Panc1 (cell line): ENCODE measurements around the gene CCR9. TPM values are rescaled to one million over a fixed set of nuclear protein-coding genes. Genes with fewer than 3 reads are reported as not detected.

ENCODE experiments used
- ATAC-seq: fragments of 200-7000 bp; cut with Tn5 transposase; 2 replicates; pipeline ENCODE4 v1.9.1; 2020; ENCODE audit warnings: mild to moderate bottlenecking, moderate library complexity
- BruUV-seq: library from RNA; stranded (reverse); fragments of 400-500 nt; replicated peaks from 2 replicates; lab custom pipeline; 2021; lab: Mats Ljungman, UMichigan
- CTCF ChIA-PET: fragments of 300-600 bp; sonication (Branson Sonifier 250); formaldehyde crosslinking; loops from one replicate; lab custom pipeline; 2022; ENCODE audit warnings: antibody characterized with exemption; lab: Charles Lee
- POLR2A ChIA-PET: fragments of 300-600 bp; sonication (Branson Sonifier 250); formaldehyde crosslinking; loops from one replicate; lab custom pipeline; 2022; ENCODE audit warnings: antibody characterized with exemption; lab: Charles Lee
- DNase-seq: peaks from one replicate; pipeline ENCODE4 v3.0.0-alpha.2; 2010; ENCODE audit warnings: low read depth, low spot score
- H3K27ac ChIP-seq: 2 replicates; pipeline ENCODE4 v1.5.1; 2011; ENCODE audit warnings: mild to moderate bottlenecking, low read length, inconsistent platforms
- H3K27me3 ChIP-seq: fragments of 200-500 bp; sonication (Bioruptor generic); 2 replicates; pipeline ENCODE4 v1.6.0; 2014; ENCODE audit warnings: low read length, inconsistent platforms; ENCODE audit not compliant: control insufficient read depth, insufficient read depth
- H3K36me3 ChIP-seq: fragments of 200-500 bp; sonication (Bioruptor generic); 2 replicates; pipeline ENCODE4 v1.5.1; 2014; ENCODE audit warnings: inconsistent platforms, mild to moderate bottlenecking, low read length, moderate library complexity; ENCODE audit not compliant: control insufficient read depth, insufficient read depth
- H3K4me1 ChIP-seq: 2 replicates; pipeline ENCODE4 v1.5.1; 2011; ENCODE audit warnings: inconsistent platforms, mild to moderate bottlenecking, low read length, moderate library complexity; ENCODE audit not compliant: control insufficient read depth, insufficient read depth
- H3K4me3 ChIP-seq, 2 experiments: 2 replicates each; pipeline ENCODE4 v1.5.1; 2011 to 2012; ENCODE audit warnings: low read depth in 2 of 2, low read length in 2 of 2, mild to moderate bottlenecking in 2 of 2, inconsistent platforms in 1 of 2, moderate library complexity in 1 of 2
- H3K9me3 ChIP-seq: fragments of 200-500 bp; sonication (Bioruptor generic); 2 replicates; pipeline ENCODE4 v1.5.1; 2014; ENCODE audit warnings: low read depth, mild to moderate bottlenecking, inconsistent platforms, low read length, moderate library complexity; ENCODE audit not compliant: control insufficient read depth, insufficient read depth
- POLR2AphosphoS5 ChIP-seq: IDR thresholded peaks from 2 replicates; pipeline ENCODE4 v1.6.1; 2012; ENCODE audit warnings: mild to moderate bottlenecking, low read depth, low read length, moderate library complexity
- SIN3A ChIP-seq: IDR thresholded peaks from 2 replicates; pipeline ENCODE4 v1.6.1; 2012; ENCODE audit warnings: low read depth, mild to moderate bottlenecking, low read length, moderate library complexity, borderline replicate concordance; ENCODE audit not compliant: insufficient read depth
- TCF7L2 ChIP-seq: IDR thresholded peaks from 2 replicates; pipeline ENCODE4 v1.6.1; 2011; ENCODE audit warnings: mild to moderate bottlenecking, low read depth, low read length, inconsistent platforms
- in situ Hi-C: cut with HindIII; loops from 2 replicates; pipeline ENCODE4 v1.10.0; 2016; ENCODE audit warnings: low sequenced_read_pairs, low pct_unique_long_range_greater_than_20kb
- intact Hi-C: fragments of 100-400 bp; cut with micrococcal nuclease; formaldehyde crosslinking; loops from one replicate; pipeline ENCODE4 v1.10.0; 2022; ENCODE audit not compliant: unreplicated experiment
- total RNA-seq: library from RNA; stranded (reverse); gene quantifications from one replicate; pipeline ENCODE4 v1.2.1, GENCODE V29; 2021; ENCODE audit not compliant: unreplicated experiment
- TF ChIP-seq, protein P1 (sequence below), 2 experiments: IDR thresholded peaks; 2 replicates each; pipeline ENCODE4 v1.6.1; 2011 to 2012; ENCODE audit warnings: low read depth in 2 of 2, control low read depth in 1 of 2, low read length in 1 of 2, mild to moderate bottlenecking in 1 of 2, moderate library complexity in 1 of 2; ENCODE audit not compliant: insufficient read depth in 1 of 2
- TF ChIP-seq, protein P2 (sequence below): fragments of 450-650 bp; IDR thresholded peaks from 2 replicates; pipeline ENCODE4 v1.5.1; 2017; ENCODE audit warnings: mild to moderate bottlenecking

The CCR9 gene
- total RNA-seq, 1 experiment from 2014 or later: not detected

DNA sequence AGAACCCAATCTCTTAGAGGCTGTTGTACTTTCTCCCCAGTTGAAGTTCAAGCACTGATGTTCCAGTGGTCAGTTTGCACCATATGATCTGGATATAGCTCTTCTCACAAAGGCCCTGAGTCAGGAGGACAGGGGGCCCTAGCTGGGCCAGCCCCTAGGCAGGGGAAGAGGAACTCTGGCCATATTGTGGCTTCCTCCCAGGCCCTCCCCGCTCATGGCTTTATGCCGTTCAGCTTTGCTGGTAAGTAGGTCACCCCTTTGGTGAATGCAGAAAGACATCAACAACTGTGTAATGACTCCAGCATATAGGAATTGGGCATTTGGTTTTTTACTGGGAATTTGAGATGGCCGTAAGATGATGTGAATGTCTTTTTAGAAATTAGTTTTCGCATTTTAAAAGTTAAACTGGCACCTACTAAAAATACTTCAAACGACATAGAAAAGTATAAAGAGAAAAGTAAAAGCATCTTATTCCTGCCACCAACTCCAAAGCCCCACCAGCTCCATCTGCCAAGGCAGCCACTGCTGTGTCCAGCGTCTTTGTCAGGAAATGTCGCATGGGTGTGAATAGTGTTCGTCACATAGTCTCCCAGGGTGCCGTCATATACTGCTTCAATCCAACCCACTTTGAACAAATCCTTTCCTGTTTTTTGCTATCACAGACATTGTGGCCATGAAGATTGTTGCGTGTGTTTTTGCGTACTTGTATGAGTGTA is 25.3 kb downstream of the CCR9 start:
- Histone ChIP-seq H3K36me3 (no peaks in the 10 kb centered on the region), H3K27ac (no peak overlapping the region), H3K9me3 (no peaks in the 10 kb centered on the region), H3K27me3 (no peaks in the 10 kb centered on the region), H3K4me3 (no peak overlapping the region), H3K4me1 (no peaks in the 10 kb centered on the region)
- ATAC-seq (no peak), DNase-seq (no peak)
- intact Hi-C loops (no loop called here), in situ Hi-C loops (no loop called here)
- BruUV-seq: no TSS peak
- CTCF ChIA-PET: no interaction called here
- POLR2A ChIA-PET: no interaction called here
- TF ChIP-seq SIN3A (no peak), POLR2AphosphoS5 (no peak), TCF7L2 (no peak)
- TF ChIP-seq, protein P1, sequence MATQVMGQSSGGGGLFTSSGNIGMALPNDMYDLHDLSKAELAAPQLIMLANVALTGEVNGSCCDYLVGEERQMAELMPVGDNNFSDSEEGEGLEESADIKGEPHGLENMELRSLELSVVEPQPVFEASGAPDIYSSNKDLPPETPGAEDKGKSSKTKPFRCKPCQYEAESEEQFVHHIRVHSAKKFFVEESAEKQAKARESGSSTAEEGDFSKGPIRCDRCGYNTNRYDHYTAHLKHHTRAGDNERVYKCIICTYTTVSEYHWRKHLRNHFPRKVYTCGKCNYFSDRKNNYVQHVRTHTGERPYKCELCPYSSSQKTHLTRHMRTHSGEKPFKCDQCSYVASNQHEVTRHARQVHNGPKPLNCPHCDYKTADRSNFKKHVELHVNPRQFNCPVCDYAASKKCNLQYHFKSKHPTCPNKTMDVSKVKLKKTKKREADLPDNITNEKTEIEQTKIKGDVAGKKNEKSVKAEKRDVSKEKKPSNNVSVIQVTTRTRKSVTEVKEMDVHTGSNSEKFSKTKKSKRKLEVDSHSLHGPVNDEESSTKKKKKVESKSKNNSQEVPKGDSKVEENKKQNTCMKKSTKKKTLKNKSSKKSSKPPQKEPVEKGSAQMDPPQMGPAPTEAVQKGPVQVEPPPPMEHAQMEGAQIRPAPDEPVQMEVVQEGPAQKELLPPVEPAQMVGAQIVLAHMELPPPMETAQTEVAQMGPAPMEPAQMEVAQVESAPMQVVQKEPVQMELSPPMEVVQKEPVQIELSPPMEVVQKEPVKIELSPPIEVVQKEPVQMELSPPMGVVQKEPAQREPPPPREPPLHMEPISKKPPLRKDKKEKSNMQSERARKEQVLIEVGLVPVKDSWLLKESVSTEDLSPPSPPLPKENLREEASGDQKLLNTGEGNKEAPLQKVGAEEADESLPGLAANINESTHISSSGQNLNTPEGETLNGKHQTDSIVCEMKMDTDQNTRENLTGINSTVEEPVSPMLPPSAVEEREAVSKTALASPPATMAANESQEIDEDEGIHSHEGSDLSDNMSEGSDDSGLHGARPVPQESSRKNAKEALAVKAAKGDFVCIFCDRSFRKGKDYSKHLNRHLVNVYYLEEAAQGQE (IDR thresholded peaks at IDR 0.05; ENCODE audit: insufficient read depth in 1 of 2, low read depth in 2 of 2, low read length in 1 of 2): no peak
- TF ChIP-seq, protein P2, sequence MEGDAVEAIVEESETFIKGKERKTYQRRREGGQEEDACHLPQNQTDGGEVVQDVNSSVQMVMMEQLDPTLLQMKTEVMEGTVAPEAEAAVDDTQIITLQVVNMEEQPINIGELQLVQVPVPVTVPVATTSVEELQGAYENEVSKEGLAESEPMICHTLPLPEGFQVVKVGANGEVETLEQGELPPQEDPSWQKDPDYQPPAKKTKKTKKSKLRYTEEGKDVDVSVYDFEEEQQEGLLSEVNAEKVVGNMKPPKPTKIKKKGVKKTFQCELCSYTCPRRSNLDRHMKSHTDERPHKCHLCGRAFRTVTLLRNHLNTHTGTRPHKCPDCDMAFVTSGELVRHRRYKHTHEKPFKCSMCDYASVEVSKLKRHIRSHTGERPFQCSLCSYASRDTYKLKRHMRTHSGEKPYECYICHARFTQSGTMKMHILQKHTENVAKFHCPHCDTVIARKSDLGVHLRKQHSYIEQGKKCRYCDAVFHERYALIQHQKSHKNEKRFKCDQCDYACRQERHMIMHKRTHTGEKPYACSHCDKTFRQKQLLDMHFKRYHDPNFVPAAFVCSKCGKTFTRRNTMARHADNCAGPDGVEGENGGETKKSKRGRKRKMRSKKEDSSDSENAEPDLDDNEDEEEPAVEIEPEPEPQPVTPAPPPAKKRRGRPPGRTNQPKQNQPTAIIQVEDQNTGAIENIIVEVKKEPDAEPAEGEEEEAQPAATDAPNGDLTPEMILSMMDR: no peak

DNA sequence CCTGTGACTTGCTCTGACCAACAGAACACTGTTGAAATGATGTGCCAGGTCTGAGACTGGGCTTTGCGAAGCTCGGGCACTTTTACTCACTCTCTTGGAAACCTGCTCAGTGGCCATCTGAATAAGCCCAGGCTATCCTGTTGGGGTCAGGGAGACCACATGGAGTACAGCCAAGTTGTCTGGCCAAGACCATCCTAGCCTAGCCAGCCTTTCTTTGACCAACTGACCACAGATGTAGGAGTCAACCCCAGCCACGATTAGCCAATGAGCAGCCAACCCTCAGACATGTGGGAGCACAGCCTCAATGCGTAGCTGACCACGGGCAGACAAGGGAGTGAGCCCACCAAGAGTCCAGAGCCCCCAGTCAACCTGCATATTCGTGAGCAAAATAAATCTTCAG is 26.1 kb downstream of the CCR9 start:
- ATAC-seq (no peak), DNase-seq (no peak)
- BruUV-seq: no TSS peak
- H3K4me1 ChIP-seq: no peaks in the 10 kb centered on the region
- TF ChIP-seq SIN3A (no peak), POLR2AphosphoS5 (no peak), TCF7L2 (no peak)
- TF ChIP-seq, protein P2: no peak
- TF ChIP-seq, protein P1 (IDR thresholded peaks at IDR 0.05; ENCODE audit: insufficient read depth in 1 of 2, low read depth in 2 of 2, low read length in 1 of 2): no peak
- CTCF ChIA-PET: no interaction called here
- H3K36me3 ChIP-seq: no peaks in the 10 kb centered on the region
- H3K27me3 ChIP-seq: no peaks in the 10 kb centered on the region
- intact Hi-C loops (no loop called here), in situ Hi-C loops (no loop called here)
- POLR2A ChIA-PET: no interaction called here
- no peaks in the 10 kb centered on the region for H3K9me3 ChIP-seq
- no peak overlapping the region for H3K4me3 ChIP-seq
- no peak overlapping the region for H3K27ac ChIP-seq
